Measurements from ENCODE around the gene GALNT2. TPM values are rescaled to one million over a fixed set of nuclear protein-coding genes. Genes with fewer than 3 reads are reported as not detected.

The GALNT2 gene
- total RNA-seq, 1 donor from 2014 or later = 60.7 TPM

DNA sequence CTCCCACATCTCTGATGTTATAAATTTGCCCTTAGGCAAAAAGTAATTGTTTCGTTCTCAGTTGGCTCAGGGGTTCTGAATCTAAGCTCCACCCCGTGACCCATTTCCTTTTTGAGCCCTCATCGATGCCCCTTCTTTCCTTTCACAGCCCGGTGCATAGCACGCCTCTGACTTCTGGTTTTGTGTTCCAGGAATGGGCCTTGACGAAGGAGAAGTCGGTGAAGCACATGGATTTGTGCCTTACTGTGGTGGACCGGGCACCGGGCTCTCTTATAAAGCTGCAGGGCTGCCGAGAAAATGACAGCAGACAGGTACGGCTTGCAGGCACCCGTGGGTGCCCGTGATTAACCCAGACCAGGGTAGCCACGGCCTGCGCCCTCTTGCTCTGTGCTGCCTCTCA, 207.2 kb downstream of the GALNT2 start:
- no peaks in the 10 kb centered on the region for H3K36me3 ChIP-seq (ENCODE audit: control insufficient read depth, insufficient read depth, low read length)

DNA sequence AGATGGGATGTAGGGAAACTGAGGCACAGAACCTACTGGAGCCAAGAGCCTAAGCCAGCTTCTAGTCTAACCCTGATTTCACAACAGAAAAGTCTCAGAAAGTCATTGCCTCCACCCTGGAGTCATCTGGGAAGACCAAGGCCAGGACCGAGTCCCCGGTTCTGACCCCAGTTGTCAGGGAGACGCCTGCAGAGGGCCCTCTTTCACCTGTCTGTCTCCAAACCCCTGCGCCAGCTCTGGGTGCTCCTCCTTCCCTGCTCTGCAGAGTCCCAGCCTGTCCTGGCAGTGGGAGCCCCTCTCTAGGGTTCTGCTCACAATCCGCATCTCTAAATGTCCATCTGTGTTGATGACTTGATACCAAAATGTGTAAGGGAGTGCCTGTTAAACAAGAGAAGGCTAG, 209.4 kb downstream of the GALNT2 start:
- DNase-seq (ENCODE audit: low read depth) = no peak
- TF ChIP-seq, protein P1, sequence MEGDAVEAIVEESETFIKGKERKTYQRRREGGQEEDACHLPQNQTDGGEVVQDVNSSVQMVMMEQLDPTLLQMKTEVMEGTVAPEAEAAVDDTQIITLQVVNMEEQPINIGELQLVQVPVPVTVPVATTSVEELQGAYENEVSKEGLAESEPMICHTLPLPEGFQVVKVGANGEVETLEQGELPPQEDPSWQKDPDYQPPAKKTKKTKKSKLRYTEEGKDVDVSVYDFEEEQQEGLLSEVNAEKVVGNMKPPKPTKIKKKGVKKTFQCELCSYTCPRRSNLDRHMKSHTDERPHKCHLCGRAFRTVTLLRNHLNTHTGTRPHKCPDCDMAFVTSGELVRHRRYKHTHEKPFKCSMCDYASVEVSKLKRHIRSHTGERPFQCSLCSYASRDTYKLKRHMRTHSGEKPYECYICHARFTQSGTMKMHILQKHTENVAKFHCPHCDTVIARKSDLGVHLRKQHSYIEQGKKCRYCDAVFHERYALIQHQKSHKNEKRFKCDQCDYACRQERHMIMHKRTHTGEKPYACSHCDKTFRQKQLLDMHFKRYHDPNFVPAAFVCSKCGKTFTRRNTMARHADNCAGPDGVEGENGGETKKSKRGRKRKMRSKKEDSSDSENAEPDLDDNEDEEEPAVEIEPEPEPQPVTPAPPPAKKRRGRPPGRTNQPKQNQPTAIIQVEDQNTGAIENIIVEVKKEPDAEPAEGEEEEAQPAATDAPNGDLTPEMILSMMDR (IDR thresholded peaks at IDR 0.05; ENCODE audit: insufficient read depth, low read length, poor library complexity, severe bottlenecking) = no peak
- no peak overlapping the region for H3K4me3 ChIP-seq (ENCODE audit: low read depth, low read length)
- no peaks in the 10 kb centered on the region for H3K36me3 ChIP-seq (ENCODE audit: control insufficient read depth, insufficient read depth, low read length)
- no peaks in the 10 kb centered on the region for H3K27me3 ChIP-seq (ENCODE audit: control insufficient read depth, insufficient read depth, low read length)

More for the DNA sequence above, 207.2 kb downstream of the GALNT2 start:
- TF ChIP-seq, protein P1 (IDR thresholded peaks at IDR 0.05; ENCODE audit: insufficient read depth, low read length, poor library complexity, severe bottlenecking) = no peak
- Histone ChIP-seq H3K4me3 (ENCODE audit: low read depth, low read length) (no peak overlapping the region), H3K27me3 (ENCODE audit: control insufficient read depth, insufficient read depth, low read length) (no peaks in the 10 kb centered on the region)
- no peak for DNase-seq (ENCODE audit: low read depth)

DNA sequence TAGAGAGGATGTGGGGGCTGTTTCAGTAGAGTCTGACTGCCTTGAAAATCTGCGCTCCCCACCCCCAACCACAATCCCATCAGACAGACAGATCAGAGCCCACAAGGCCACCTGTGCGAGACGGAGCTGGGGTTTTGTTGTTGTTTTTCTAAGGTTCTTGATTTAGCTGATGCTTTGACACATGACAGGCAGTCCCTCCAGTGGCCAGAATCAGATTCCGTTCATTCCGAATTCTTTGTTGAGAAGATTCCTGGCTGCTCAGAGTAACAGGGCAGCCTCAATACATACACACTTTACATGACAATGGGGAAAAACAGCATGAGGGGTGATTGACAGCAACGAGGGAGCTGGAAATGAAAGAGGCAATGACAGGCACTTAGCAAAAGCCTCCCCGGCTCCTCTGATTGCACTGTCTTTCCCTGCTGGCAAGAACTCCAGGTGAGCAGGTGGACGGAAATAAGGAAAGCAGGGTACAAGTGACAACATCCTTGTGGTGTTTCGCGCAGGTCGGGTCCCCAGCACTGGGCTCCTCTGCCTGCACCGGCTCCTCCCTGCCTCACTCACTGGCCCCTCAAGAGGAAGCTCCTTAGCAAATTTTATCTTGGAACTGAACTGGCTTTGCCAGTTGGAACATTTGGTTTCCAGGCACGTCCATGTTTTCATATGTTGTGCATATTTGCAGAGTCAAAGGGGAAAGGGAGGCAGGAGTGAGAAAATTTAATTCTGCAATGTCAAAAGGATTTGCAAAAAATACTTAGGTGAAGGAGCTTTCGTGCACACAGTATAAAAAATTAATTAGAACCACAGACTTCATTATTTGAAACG, 210.4 kb downstream of the GALNT2 start:
- Histone ChIP-seq H3K4me3 (ENCODE audit: low read depth, low read length) (no peak overlapping the region), H3K27me3 (ENCODE audit: control insufficient read depth, insufficient read depth, low read length) (no peaks in the 10 kb centered on the region), H3K36me3 (ENCODE audit: control insufficient read depth, insufficient read depth, low read length) (no peaks in the 10 kb centered on the region)
- no peak for DNase-seq (ENCODE audit: low read depth)
- TF ChIP-seq, protein P1 (IDR thresholded peaks at IDR 0.05; ENCODE audit: insufficient read depth, low read length, poor library complexity, severe bottlenecking) = no peak

DNA sequence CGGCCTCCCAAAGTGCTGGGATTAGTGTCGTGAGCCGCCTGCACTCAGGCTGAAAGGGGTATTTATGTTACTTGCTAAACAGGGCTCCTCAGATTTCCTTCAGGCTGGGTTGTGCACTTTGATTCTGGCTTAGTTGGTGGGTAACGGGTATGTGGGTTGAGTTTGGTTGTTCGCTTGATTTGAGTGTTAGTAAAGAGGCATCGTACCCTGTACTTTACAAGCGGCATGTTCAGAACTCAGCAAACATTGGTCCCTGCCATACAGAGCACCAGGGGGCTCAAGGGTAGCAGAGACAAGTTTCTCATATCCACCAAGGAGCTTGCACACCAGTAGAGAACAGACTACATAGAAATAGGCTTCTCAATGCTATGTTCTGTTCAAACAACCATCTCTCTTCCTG, 211.3 kb downstream of the GALNT2 start:
- no peak for DNase-seq (ENCODE audit: low read depth)
- TF ChIP-seq, protein P1 (IDR thresholded peaks at IDR 0.05; ENCODE audit: insufficient read depth, low read length, poor library complexity, severe bottlenecking) = no peak
- Histone ChIP-seq H3K27me3 (ENCODE audit: control insufficient read depth, insufficient read depth, low read length) (no peaks in the 10 kb centered on the region), H3K4me3 (ENCODE audit: low read depth, low read length) (no peak overlapping the region), H3K36me3 (ENCODE audit: control insufficient read depth, insufficient read depth, low read length) (no peaks in the 10 kb centered on the region)

DNA sequence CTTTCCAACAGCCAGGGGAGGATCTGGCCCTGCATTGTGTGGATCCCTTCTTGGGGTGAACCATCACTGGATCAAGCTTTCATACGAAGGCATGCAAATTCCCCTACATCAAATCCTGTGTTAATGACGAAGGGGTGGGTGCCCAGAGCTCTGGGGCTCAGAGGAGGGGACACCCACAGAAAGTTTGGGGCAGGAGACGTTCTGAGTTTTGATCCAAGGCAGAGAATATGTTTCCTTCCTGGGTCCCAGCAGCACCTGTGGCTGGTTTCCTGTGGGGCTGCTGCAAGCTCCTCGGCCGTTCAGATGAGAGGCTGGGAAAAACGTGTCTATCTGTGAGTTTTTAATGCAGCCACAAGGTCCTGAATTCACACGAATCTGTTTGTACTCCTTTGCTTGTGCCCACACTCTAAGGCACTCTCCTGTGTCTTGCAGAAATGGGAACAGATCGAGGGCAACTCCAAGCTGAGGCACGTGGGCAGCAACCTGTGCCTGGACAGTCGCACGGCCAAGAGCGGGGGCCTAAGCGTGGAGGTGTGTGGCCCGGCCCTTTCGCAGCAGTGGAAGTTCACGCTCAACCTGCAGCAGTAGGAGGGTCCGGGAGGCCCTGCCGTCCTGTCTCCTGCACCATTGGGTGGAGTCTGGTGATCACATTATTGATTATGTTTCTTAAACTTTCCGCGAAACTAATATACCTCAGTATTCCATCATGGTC, 212.0 kb downstream of the GALNT2 start:
- TF ChIP-seq, protein P1 (IDR thresholded peaks at IDR 0.05; ENCODE audit: insufficient read depth, low read length, poor library complexity, severe bottlenecking) = no peak
- DNase-seq (ENCODE audit: low read depth) = no peak
- no peaks in the 10 kb centered on the region for H3K27me3 ChIP-seq (ENCODE audit: control insufficient read depth, insufficient read depth, low read length)
- no peaks in the 10 kb centered on the region for H3K36me3 ChIP-seq (ENCODE audit: control insufficient read depth, insufficient read depth, low read length)
- H3K4me3 ChIP-seq (ENCODE audit: low read depth, low read length) = no peak overlapping the region

Measured in kidney epithelial cell (primary cell).